HepG2 (cell line): ENCODE results near the gene EIF3B. TPM values are rescaled to one million over a fixed set of nuclear protein-coding genes. Genes with fewer than 3 reads are reported as not detected.

Experiments used
- HNF1B ChIP-seq: sonication (generic); formaldehyde crosslinking; IDR thresholded peaks from 2 replicates; pipeline ENCODE4 v1.5.1; 2020; ENCODE audit warnings: mild to moderate bottlenecking, moderate library complexity, missing genetic modification reagents
- LRRFIP1 ChIP-seq: sonication (generic); formaldehyde crosslinking; conservative IDR thresholded peaks from 2 replicates; pipeline ENCODE4 v1.4.0; 2020; ENCODE audit warnings: missing genetic modification reagents
- MAFG ChIP-seq: sonication (generic); formaldehyde crosslinking; IDR thresholded peaks from 2 replicates; pipeline ENCODE4 v1.5.1; 2020; ENCODE audit warnings: mild to moderate bottlenecking, missing genetic modification reagents
- MTF1 ChIP-seq: sonication (generic); formaldehyde crosslinking; IDR thresholded peaks from 2 replicates; pipeline ENCODE4 v1.5.0; 2020; ENCODE audit warnings: missing genetic modification reagents
- NFKB2 ChIP-seq: sonication (generic); formaldehyde crosslinking; IDR thresholded peaks from 2 replicates; pipeline ENCODE4 v1.4.0; 2020; ENCODE audit warnings: missing genetic modification reagents, borderline replicate concordance
- PBX3 ChIP-seq: sonication (generic); formaldehyde crosslinking; IDR thresholded peaks from 2 replicates; pipeline ENCODE4 v1.8.1; 2023; ENCODE audit warnings: missing genetic modification reagents, inconsistent platforms, borderline replicate concordance
- PITX1 ChIP-seq: sonication (generic); formaldehyde crosslinking; IDR thresholded peaks from 2 replicates; pipeline ENCODE4 v1.5.1; 2020; ENCODE audit warnings: mild to moderate bottlenecking, missing genetic modification reagents
- SNAPC2 ChIP-seq: sonication (generic); formaldehyde crosslinking; IDR thresholded peaks from 2 replicates; pipeline ENCODE4 v1.8.1; 2022; ENCODE audit warnings: mild to moderate bottlenecking, missing genetic modification reagents
- TERF1 ChIP-seq: sonication (generic); formaldehyde crosslinking; IDR thresholded peaks from 2 replicates; pipeline ENCODE4 v1.8.0; 2022; ENCODE audit warnings: mild to moderate bottlenecking, missing genetic modification reagents, moderate library complexity
- U2AF1 ChIP-seq: fragments of 200-400 bp; formaldehyde crosslinking; optimal IDR thresholded peaks from 2 replicates; pipeline ENCODE3; 2017; ENCODE audit warnings: mild to moderate bottlenecking, low read depth, low read length
- ZBED4 ChIP-seq: sonication (generic); formaldehyde crosslinking; IDR thresholded peaks from 2 replicates; pipeline ENCODE4 v1.4.0; 2020; ENCODE audit warnings: missing genetic modification reagents, borderline replicate concordance
- ZFP36 ChIP-seq: fragments of 150-350 bp; IDR thresholded peaks from 2 replicates; pipeline ENCODE4 v1.6.1; 2018; ENCODE audit warnings: borderline replicate concordance, low read length, low read depth; ENCODE audit not compliant: partially characterized antibody
- ZNF251 ChIP-seq: sonication (generic); formaldehyde crosslinking; IDR thresholded peaks from 2 replicates; pipeline ENCODE4 v1.9.0; 2021; ENCODE audit warnings: mild to moderate bottlenecking, missing genetic modification reagents
- ZNF577 ChIP-seq: sonication (generic); formaldehyde crosslinking; IDR thresholded peaks from 2 replicates; pipeline ENCODE4 v1.4.0; 2020; ENCODE audit warnings: mild to moderate bottlenecking, low read depth, missing genetic modification reagents, borderline replicate concordance
- ZNF644 ChIP-seq: IDR thresholded peaks from 2 replicates; pipeline ENCODE4 v1.6.1; 2016; ENCODE audit warnings: low read depth
- ZNF768 ChIP-seq: sonication (generic); formaldehyde crosslinking; IDR thresholded peaks from 2 replicates; pipeline ENCODE4 v1.4.0; 2020; ENCODE audit warnings: missing genetic modification reagents
- ZNF788 ChIP-seq: sonication (generic); formaldehyde crosslinking; IDR thresholded peaks from 2 replicates; pipeline ENCODE4 v1.5.0; 2020; ENCODE audit warnings: mild to moderate bottlenecking, missing genetic modification reagents, borderline replicate concordance
- ZNF800 ChIP-seq: sonication (generic); formaldehyde crosslinking; IDR thresholded peaks from 2 replicates; pipeline ENCODE4 v1.4.0; 2020; ENCODE audit warnings: missing genetic modification reagents
- polyA plus RNA-seq, 8 experiments: library from polyadenylated mRNA; depleted of rRNA in 3 of 8; stranded (reverse) in 7 of 8; unstranded in 1 of 8; fragments of >200 nt; fragmentation: Illumina TruSeq in 4 of 8; extraction: Trizol in 4 of 8; gene quantifications; 2 replicates each; pipeline versions ENCODE4 v1.2.1 to v1.2.3, GENCODE V29; 2011 to 2016; ENCODE audit warnings: low read depth in 4 of 8, missing spikeins in 1 of 8, mixed read lengths in 1 of 8; ENCODE audit not compliant: insufficient read depth in 1 of 8
- total RNA-seq, 5 experiments: library from RNA; depleted of rRNA; stranded (reverse); fragments of >200 nt; fragmentation: Illumina TruSeq; extraction: Trizol; gene quantifications; 2 replicates each; pipeline ENCODE4 v1.2.3, GENCODE V29; 2016; ENCODE audit warnings: low read depth in 1 of 5

EIF3B gene
- total and polyA plus RNA-seq, 2 of the 13 experiments (the other 11 are each of a cell fraction or from before 2014, with no cell fraction given) = 92.2 to 241 TPM

GRCh38 chr7:2353936-2354185 lies 766 bp upstream of the EIF3B start (continued):
- TF ChIP-seq HNF1B (CRISPR knock-in tag) (peak; percentile 80), MTF1 (CRISPR knock-in tag) (peak; percentile 54; the same call in 1 of the 2 replicates), ZNF577 (CRISPR knock-in tag) (no peak), ZNF768 (CRISPR knock-in tag) (peak; percentile 79; the same call in 1 of the 2 replicates), NFKB2 (CRISPR knock-in tag) (peak; percentile 98), ZNF251 (CRISPR knock-in tag) (no peak), ZNF800 (no peak; the same call in none of the 2 replicates), LRRFIP1 (CRISPR knock-in tag) (no peak), ZNF788 (CRISPR knock-in tag) (peak; percentile 95), U2AF1 (peak; percentile 80), ZFP36 (no peak), TERF1 (CRISPR knock-in tag) (peak; percentile 85; the same call in 1 of the 2 replicates), PBX3 (CRISPR knock-in tag) (peak; percentile 24; the same call in 1 of the 2 replicates), ZNF644 (CRISPR knock-in tag) (no peak), SNAPC2 (peak; percentile 81; the same call in 1 of the 2 replicates), ZBED4 (CRISPR knock-in tag) (peak; percentile 81), PITX1 (peak; percentile 80; the same call in 1 of the 2 replicates), MAFG (CRISPR knock-in tag) (no peak)
